GM21723 (cell line): ENCODE results near the gene EEF1B2.
"Not testable (repeated sequence)": the region's sequence is repeated elsewhere in the genome, so short reads cannot be mapped to it uniquely, and the experiment has no call there.

Source experiments
- ATAC-seq: cut with Tn5 transposase; IDR thresholded peaks from one replicate; pipeline ENCODE4 v1.9.1; 2021; ENCODE audit warnings: mild to moderate bottlenecking, moderate library complexity; ENCODE audit not compliant: unreplicated experiment

EEF1B2 gene

GRCh38 chr2:206159346-206160124 lies at the start of gene EEF1B2, which contains the start of gene NDUFS1:
EEF1B2 (plus strand) TSS chr2:206159895; CDS start chr2:206159980, 85 bp downstream.
NDUFS1 (minus strand) TSS chr2:206159444; CDS start chr2:206153678, 5,766 bp downstream.
- ATAC-seq: peak; percentile 90

GRCh38 chr2:206112108-206112507 lies 47.6 kb upstream of the EEF1B2 start:
- no peak for ATAC-seq

GRCh38 chr2:206112846-206113547 lies 46.7 kb upstream of the EEF1B2 start:
- ATAC-seq: no peak

- ATAC-seq: no peak
Observed at GRCh38 chr2:206115026-206115578, 44.6 kb upstream of the EEF1B2 start.

GRCh38 chr2:206116278-206116677 lies 43.4 kb upstream of the EEF1B2 start:
- ATAC-seq: no peak

GRCh38 chr2:206122569-206122968 lies 37.1 kb upstream of the EEF1B2 start:
- not testable (repeated sequence) for ATAC-seq

GRCh38 chr2:206125901-206126300 lies 33.8 kb upstream of the EEF1B2 start:
- ATAC-seq: no peak

- no peak for ATAC-seq
Observed at GRCh38 chr2:206127656-206128055, 32.0 kb upstream of the EEF1B2 start.

GRCh38 chr2:206143451-206143850 lies 16.2 kb upstream of the EEF1B2 start:
- no peak for ATAC-seq

GRCh38 chr2:206144383-206144782 lies 15.3 kb upstream of the EEF1B2 start:
- ATAC-seq: no peak

- no peak for ATAC-seq
Observed at GRCh38 chr2:206145665-206146064, 14.0 kb upstream of the EEF1B2 start.

GRCh38 chr2:206149330-206149729 lies 10.4 kb upstream of the EEF1B2 start:
- ATAC-seq: no peak

GRCh38 chr2:206150168-206150567 lies 9.5 kb upstream of the EEF1B2 start:
- ATAC-seq: no peak

GRCh38 chr2:206150631-206151030 lies 9.1 kb upstream of the EEF1B2 start:
- ATAC-seq: no peak

GRCh38 chr2:206154197-206154596 lies 5.5 kb upstream of the EEF1B2 start:
- ATAC-seq: peak; percentile 51

GRCh38 chr2:206157014-206157413 lies 2.7 kb upstream of the EEF1B2 start:
- ATAC-seq: not testable (repeated sequence)

- ATAC-seq: peak; percentile 28
Observed at GRCh38 chr2:206158563-206159345, 941 bp upstream of the EEF1B2 start.

GRCh38 chr2:206160125-206160806 lies 571 bp downstream of the EEF1B2 start:
- ATAC-seq: peak; percentile 60

- ATAC-seq: no peak
Observed at GRCh38 chr2:206160807-206161179, 1.1 kb downstream of the EEF1B2 start.

- ATAC-seq: not testable (repeated sequence)
Observed at GRCh38 chr2:206162401-206162800, 2.7 kb downstream of the EEF1B2 start.
